ENCODE measurements around the gene CALU. TPM values are rescaled to one million over a fixed set of nuclear protein-coding genes. Genes with fewer than 3 reads are reported as not detected.

CALU gene
- total and polyA plus RNA-seq, 10 of the 15 experiments (the other 5 are each of a cell fraction or from before 2014, with no cell fraction given): 31.2 to 75.6 (median 42.1) TPM

DNA sequence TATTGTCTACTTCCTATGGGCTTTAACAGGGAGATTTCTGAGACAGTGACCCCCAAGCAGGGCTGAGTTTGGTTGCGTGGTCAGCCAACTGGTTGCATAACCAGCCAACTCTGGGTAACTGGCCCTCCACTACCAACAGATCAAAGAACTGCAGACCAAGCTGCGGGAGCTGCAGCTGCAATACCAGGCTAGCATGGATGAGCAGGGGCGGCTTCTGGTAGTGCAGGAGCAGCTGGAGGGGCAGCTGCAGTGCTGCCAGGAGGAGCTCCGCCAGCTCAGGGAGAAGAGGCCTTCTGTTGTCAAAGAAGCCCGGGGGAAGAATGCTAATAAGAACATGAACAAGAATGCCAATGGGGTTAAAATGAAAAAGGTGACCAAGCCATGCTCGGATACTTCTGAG lies 75.3 kb downstream of the CALU start:
- no peak overlapping the region for H3K4me3 ChIP-seq
- no peak overlapping the region for H3K9ac ChIP-seq (ENCODE audit: control insufficient read depth, insufficient read depth, low read length)
- H3K79me2 ChIP-seq (ENCODE audit: control insufficient read depth, insufficient read depth, low read length): no peaks in the 10 kb centered on the region
- ChIA-PET SMC1A (ENCODE audit: uncharacterized antibody, unreplicated experiment) (interaction anchor here (0.6 kb wide), 1 partner anchor 390 kb away, joined by 5 read pairs; no protein-coding TSS in a partner anchor), RAD21 (ENCODE audit: unreplicated experiment) (no interaction called here), CTCF (interaction anchor here (1.0 kb wide), 1 partner anchor 483 kb away, joined by 3 read pairs; no protein-coding TSS in a partner anchor), POLR2A (no interaction called here)
- DNase-seq (ENCODE audit: low read depth, low spot score) (no peak), FAIRE-seq (no peak), ATAC-seq (no peak)
- peaks cover 0 to 3% of the 10 kb centered on the region in 2 experiments; a peak in 2 of 4 replicates for H3K27me3 ChIP-seq (replicated peaks in 1 of 2; ENCODE audit: control insufficient read depth in 2 of 2, insufficient read depth in 2 of 2, low read length in 1 of 2)
- no TSS peak for BruUV-seq (replicated peaks)
- whole genome bisulfite sequencing (ENCODE audit: insufficient coverage, insufficient replicate concordance, low lambda C conversion rate, missing lambda C conversion rate): 62% methylated on average over 6 of the region's 6 CpGs
- H3K4me1 ChIP-seq (ENCODE audit: control insufficient read depth, insufficient read depth, low read length): no peaks in the 10 kb centered on the region
- H4K20me1 ChIP-seq (ENCODE audit: control insufficient read depth, insufficient read depth): no peaks in the 10 kb centered on the region
- in situ Hi-C loops (cut with MboI): no loop called here
- H3K9me3 ChIP-seq (replicated peaks; ENCODE audit: control insufficient read depth, insufficient read depth, low read length): no peaks in the 10 kb centered on the region
- no peak overlapping the region for H3K4me2 ChIP-seq (ENCODE audit: control insufficient read depth, insufficient read depth)
- no peak overlapping the region for H3K27ac ChIP-seq (ENCODE audit: control insufficient read depth, insufficient read depth)
- TF ChIP-seq KLF5 (IDR thresholded peaks at IDR 0.05; ENCODE audit: partially characterized antibody) (no peak), SREBF2 (IDR thresholded peaks at IDR 0.05; ENCODE audit: low read length) (no peak), SPI1 (IDR thresholded peaks at IDR 0.05; ENCODE audit: borderline replicate concordance, insufficient read depth, low read depth, low read length) (no peak), TBL1XR1 (IDR thresholded peaks at IDR 0.05; ENCODE audit: low read depth, low read length) (no peak), RAD21 (IDR thresholded peaks at IDR 0.05; ENCODE audit: insufficient read depth, low read depth, low read length) (no peak), BRCA1 (IDR thresholded peaks at IDR 0.05; ENCODE audit: low read depth, low read length) (no peak), YY1 (IDR thresholded peaks at IDR 0.05; ENCODE audit: low read depth, low read length) (no peak), SIN3A (IDR thresholded peaks at IDR 0.05; ENCODE audit: low read depth, low read length) (no peak), NFXL1 (IDR thresholded peaks at IDR 0.05; ENCODE audit: borderline replicate concordance) (no peak), CREM (IDR thresholded peaks at IDR 0.05; ENCODE audit: low read depth) (no peak), RBBP5 (conservative IDR thresholded peaks at IDR 0.05) (no peak), NR2C2 (IDR thresholded peaks at IDR 0.05; ENCODE audit: borderline replicate concordance, control insufficient read depth, insufficient read length, low read depth) (no peak), FOS (IDR thresholded peaks at IDR 0.05; ENCODE audit: borderline replicate concordance, extremely low read depth, insufficient read length) (no peak), RB1 (IDR thresholded peaks at IDR 0.05; ENCODE audit: borderline replicate concordance) (no peak), TARDBP (IDR thresholded peaks at IDR 0.05; ENCODE audit: borderline replicate concordance) (no peak), FOXM1 (IDR thresholded peaks at IDR 0.05; ENCODE audit: low read depth, low read length) (no peak), MEF2B (IDR thresholded peaks at IDR 0.05; ENCODE audit: partially characterized antibody, poor library complexity, severe bottlenecking) (no peak)
- TF ChIP-seq, protein P1, sequence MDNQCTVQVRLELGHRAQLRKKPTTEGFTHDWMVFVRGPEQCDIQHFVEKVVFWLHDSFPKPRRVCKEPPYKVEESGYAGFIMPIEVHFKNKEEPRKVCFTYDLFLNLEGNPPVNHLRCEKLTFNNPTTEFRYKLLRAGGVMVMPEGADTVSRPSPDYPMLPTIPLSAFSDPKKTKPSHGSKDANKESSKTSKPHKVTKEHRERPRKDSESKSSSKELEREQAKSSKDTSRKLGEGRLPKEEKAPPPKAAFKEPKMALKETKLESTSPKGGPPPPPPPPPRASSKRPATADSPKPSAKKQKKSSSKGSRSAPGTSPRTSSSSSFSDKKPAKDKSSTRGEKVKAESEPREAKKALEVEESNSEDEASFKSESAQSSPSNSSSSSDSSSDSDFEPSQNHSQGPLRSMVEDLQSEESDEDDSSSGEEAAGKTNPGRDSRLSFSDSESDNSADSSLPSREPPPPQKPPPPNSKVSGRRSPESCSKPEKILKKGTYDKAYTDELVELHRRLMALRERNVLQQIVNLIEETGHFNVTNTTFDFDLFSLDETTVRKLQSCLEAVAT (IDR thresholded peaks at IDR 0.05): no peak
- TF ChIP-seq, protein P2, sequence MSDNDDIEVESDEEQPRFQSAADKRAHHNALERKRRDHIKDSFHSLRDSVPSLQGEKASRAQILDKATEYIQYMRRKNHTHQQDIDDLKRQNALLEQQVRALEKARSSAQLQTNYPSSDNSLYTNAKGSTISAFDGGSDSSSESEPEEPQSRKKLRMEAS (IDR thresholded peaks at IDR 0.05; ENCODE audit: low read depth, low read length): no peak
- intact Hi-C loops (cut with micrococcal nuclease; ENCODE audit: unreplicated experiment): no loop called here
- no peak overlapping the region for H2AFZ ChIP-seq (ENCODE audit: control insufficient read depth, low read depth, low read length)
- no peaks in the 10 kb centered on the region for H3K36me3 ChIP-seq (ENCODE audit: control insufficient read depth in 2 of 2, insufficient read depth in 2 of 2, low read length in 1 of 2)
